ENCODE results near the gene TIMMDC1.

TIMMDC1 gene

GRCh38 chr3:119490153-119490552 lies 8.2 kb upstream of the TIMMDC1 start:
- H2BK120ac ChIP-seq (ENCODE audit: low read depth, low read length): no peak overlapping the region
- no peak overlapping the region for H3K27ac ChIP-seq (ENCODE audit: low read length, poor library complexity, severe bottlenecking)
- no peak for DNase-seq
- no peak overlapping the region for H2BK12ac ChIP-seq (ENCODE audit: low read length in 2 of 2)
- H3K18ac ChIP-seq (ENCODE audit: low read depth in 1 of 2, low read length in 2 of 2): no peak overlapping the region
- H3K4me3 ChIP-seq (ENCODE audit: insufficient read depth in 1 of 2, low read depth in 1 of 2, low read length in 2 of 2): no peak overlapping the region
- no peak overlapping the region for H3K4me2 ChIP-seq (ENCODE audit: low read length, poor library complexity, severe bottlenecking)
- no peak overlapping the region for H2BK5ac ChIP-seq (ENCODE audit: low read depth, low read length, poor library complexity, severe bottlenecking)
- no peak overlapping the region for H3K14ac ChIP-seq (ENCODE audit: low read length in 2 of 2)
- H4K91ac ChIP-seq (ENCODE audit: low read length): no peak overlapping the region
- H3K9me3 ChIP-seq (ENCODE audit: control insufficient read depth, low read length): no peaks in the 10 kb centered on the region
- H3K36me3 ChIP-seq (ENCODE audit: control insufficient read depth in 1 of 2, insufficient read depth in 2 of 2, low read depth in 1 of 2, low read length in 2 of 2): peaks cover 10 to 62% of the 10 kb centered on the region in 2 experiments
- no peak overlapping the region for H2AFZ ChIP-seq (ENCODE audit: low read depth, low read length)
- H2BK15ac ChIP-seq (ENCODE audit: low read depth, poor library complexity, severe bottlenecking): no peak overlapping the region
- no peak overlapping the region for H4K8ac ChIP-seq (ENCODE audit: low read length)
- no peak overlapping the region for H3K23ac ChIP-seq (ENCODE audit: low read length in 2 of 2)
- no peaks in the 10 kb centered on the region for H3K27me3 ChIP-seq (ENCODE audit: control insufficient read depth in 1 of 2, insufficient read depth in 1 of 2, low read length in 2 of 2)
- no peak overlapping the region for H2AK5ac ChIP-seq (ENCODE audit: low read length, severe bottlenecking)
- 100% methylated on average over 2 of the region's 2 CpGs for WGBS
- no peak overlapping the region for H3K9ac ChIP-seq (ENCODE audit: low read length)
- no peaks in the 10 kb centered on the region for H3K79me1 ChIP-seq (replicated peaks; ENCODE audit: low read length, poor library complexity, severe bottlenecking)
- H3K4ac ChIP-seq (ENCODE audit: low read depth in 1 of 2, low read length in 2 of 2): no peak overlapping the region
- no peaks in the 10 kb centered on the region for H3K4me1 ChIP-seq (ENCODE audit: control insufficient read depth, insufficient read depth, low read depth, low read length)

GRCh38 chr3:119492128-119492527 lies 6.2 kb upstream of the TIMMDC1 start:
- Histone ChIP-seq H2BK12ac (ENCODE audit: low read length in 2 of 2) (no peak overlapping the region), H3K36me3 (ENCODE audit: control insufficient read depth in 1 of 2, insufficient read depth in 2 of 2, low read depth in 1 of 2, low read length in 2 of 2) (peaks cover 7 to 42% of the 10 kb centered on the region in 2 experiments), H3K4me2 (ENCODE audit: low read length, poor library complexity, severe bottlenecking) (no peak overlapping the region), H3K4me3 (ENCODE audit: insufficient read depth in 1 of 2, low read depth in 1 of 2, low read length in 2 of 2) (no peak overlapping the region), H2BK5ac (ENCODE audit: low read depth, low read length, poor library complexity, severe bottlenecking) (no peak overlapping the region), H3K4me1 (ENCODE audit: control insufficient read depth, insufficient read depth, low read depth, low read length) (no peaks in the 10 kb centered on the region), H2AFZ (ENCODE audit: low read depth, low read length) (no peak overlapping the region), H2BK120ac (ENCODE audit: low read depth, low read length) (no peak overlapping the region), H3K18ac (ENCODE audit: low read depth in 1 of 2, low read length in 2 of 2) (no peak overlapping the region), H3K9ac (ENCODE audit: low read length) (no peak overlapping the region), H3K27me3 (ENCODE audit: control insufficient read depth in 1 of 2, insufficient read depth in 1 of 2, low read length in 2 of 2) (no peaks in the 10 kb centered on the region), H3K4ac (ENCODE audit: low read depth in 1 of 2, low read length in 2 of 2) (no peak overlapping the region), H3K79me1 (replicated peaks; ENCODE audit: low read length, poor library complexity, severe bottlenecking) (peaks cover 1% of the 10 kb centered on the region), H3K14ac (ENCODE audit: low read length in 2 of 2) (no peak overlapping the region), H3K27ac (ENCODE audit: low read length, poor library complexity, severe bottlenecking) (no peak overlapping the region), H4K91ac (ENCODE audit: low read length) (no peak overlapping the region), H4K8ac (ENCODE audit: low read length) (no peak overlapping the region), H3K9me3 (ENCODE audit: control insufficient read depth, low read length) (no peaks in the 10 kb centered on the region), H2BK15ac (ENCODE audit: low read depth, poor library complexity, severe bottlenecking) (no peak overlapping the region), H3K23ac (ENCODE audit: low read length in 2 of 2) (no peak overlapping the region), H2AK5ac (ENCODE audit: low read length, severe bottlenecking) (no peak overlapping the region)
- DNase-seq: no peak
- 93% methylated on average over 1 of the region's 2 CpGs for WGBS

- no peak overlapping the region for H3K4me2 ChIP-seq (ENCODE audit: low read length, poor library complexity, severe bottlenecking)
- no peak overlapping the region for H2AFZ ChIP-seq (ENCODE audit: low read depth, low read length)
- H3K27ac ChIP-seq (ENCODE audit: low read length, poor library complexity, severe bottlenecking): no peak overlapping the region
- no peaks in the 10 kb centered on the region for H3K9me3 ChIP-seq (ENCODE audit: control insufficient read depth, low read length)
- no peak overlapping the region for H3K23ac ChIP-seq (ENCODE audit: low read length in 2 of 2)
- H3K14ac ChIP-seq (ENCODE audit: low read length in 2 of 2): no peak overlapping the region
- no peak overlapping the region for H4K91ac ChIP-seq (ENCODE audit: low read length)
- no peak overlapping the region for H2BK15ac ChIP-seq (ENCODE audit: low read depth, poor library complexity, severe bottlenecking)
- DNase-seq: no peak
- no peak overlapping the region for H2AK5ac ChIP-seq (ENCODE audit: low read length, severe bottlenecking)
- peaks cover 1% of the 10 kb centered on the region for H3K79me1 ChIP-seq (replicated peaks; ENCODE audit: low read length, poor library complexity, severe bottlenecking)
- 97% methylated on average over 3 of the region's 3 CpGs for WGBS
- H3K4me3 ChIP-seq (ENCODE audit: insufficient read depth in 1 of 2, low read depth in 1 of 2, low read length in 2 of 2): no peak overlapping the region
- no peak overlapping the region for H2BK120ac ChIP-seq (ENCODE audit: low read depth, low read length)
- no peak overlapping the region for H2BK5ac ChIP-seq (ENCODE audit: low read depth, low read length, poor library complexity, severe bottlenecking)
- H3K36me3 ChIP-seq (ENCODE audit: control insufficient read depth in 1 of 2, insufficient read depth in 2 of 2, low read depth in 1 of 2, low read length in 2 of 2): peaks cover 7 to 39% of the 10 kb centered on the region in 2 experiments
- H3K18ac ChIP-seq (ENCODE audit: low read depth in 1 of 2, low read length in 2 of 2): no peak overlapping the region
- no peaks in the 10 kb centered on the region for H3K4me1 ChIP-seq (ENCODE audit: control insufficient read depth, insufficient read depth, low read depth, low read length)
- no peaks in the 10 kb centered on the region for H3K27me3 ChIP-seq (ENCODE audit: control insufficient read depth in 1 of 2, insufficient read depth in 1 of 2, low read length in 2 of 2)
- no peak overlapping the region for H2BK12ac ChIP-seq (ENCODE audit: low read length in 2 of 2)
- H3K9ac ChIP-seq (ENCODE audit: low read length): no peak overlapping the region
- no peak overlapping the region for H4K8ac ChIP-seq (ENCODE audit: low read length)
- H3K4ac ChIP-seq (ENCODE audit: low read depth in 1 of 2, low read length in 2 of 2): no peak overlapping the region
Observed at GRCh38 chr3:119492810-119493209, 5.5 kb upstream of the TIMMDC1 start.

- H2AK5ac ChIP-seq (ENCODE audit: low read length, severe bottlenecking): no peak overlapping the region
- no peak overlapping the region for H4K91ac ChIP-seq (ENCODE audit: low read length)
- H2BK5ac ChIP-seq (ENCODE audit: low read depth, low read length, poor library complexity, severe bottlenecking): no peak overlapping the region
- no peak overlapping the region for H3K14ac ChIP-seq (ENCODE audit: low read length in 2 of 2)
- H2BK15ac ChIP-seq (ENCODE audit: low read depth, poor library complexity, severe bottlenecking): no peak overlapping the region
- no peak overlapping the region for H2BK12ac ChIP-seq (ENCODE audit: low read length in 2 of 2)
- no peak for DNase-seq
- no peak overlapping the region for H2AFZ ChIP-seq (ENCODE audit: low read depth, low read length)
- H3K27ac ChIP-seq (ENCODE audit: low read length, poor library complexity, severe bottlenecking): no peak overlapping the region
- H3K4ac ChIP-seq (ENCODE audit: low read depth in 1 of 2, low read length in 2 of 2): no peak overlapping the region
- H3K4me1 ChIP-seq (ENCODE audit: control insufficient read depth, insufficient read depth, low read depth, low read length): peaks cover 5% of the 10 kb centered on the region
- WGBS: 92% methylated on average over 1 of the region's 2 CpGs
- H4K8ac ChIP-seq (ENCODE audit: low read length): no peak overlapping the region
- no peak overlapping the region for H3K18ac ChIP-seq (ENCODE audit: low read depth in 1 of 2, low read length in 2 of 2)
- peaks cover 3 to 26% of the 10 kb centered on the region in 2 experiments for H3K36me3 ChIP-seq (ENCODE audit: control insufficient read depth in 1 of 2, insufficient read depth in 2 of 2, low read depth in 1 of 2, low read length in 2 of 2)
- no peak overlapping the region for H3K23ac ChIP-seq (ENCODE audit: low read length in 2 of 2)
- no peak overlapping the region for H3K9ac ChIP-seq (ENCODE audit: low read length)
- H3K79me1 ChIP-seq (replicated peaks; ENCODE audit: low read length, poor library complexity, severe bottlenecking): peaks cover 6% of the 10 kb centered on the region
- no peaks in the 10 kb centered on the region for H3K9me3 ChIP-seq (ENCODE audit: control insufficient read depth, low read length)
- no peak overlapping the region for H3K4me3 ChIP-seq (ENCODE audit: insufficient read depth in 1 of 2, low read depth in 1 of 2, low read length in 2 of 2)
- no peak overlapping the region for H3K4me2 ChIP-seq (ENCODE audit: low read length, poor library complexity, severe bottlenecking)
- H2BK120ac ChIP-seq (ENCODE audit: low read depth, low read length): no peak overlapping the region
- H3K27me3 ChIP-seq (ENCODE audit: control insufficient read depth in 1 of 2, insufficient read depth in 1 of 2, low read length in 2 of 2): no peaks in the 10 kb centered on the region
Observed at GRCh38 chr3:119494597-119494996, 3.8 kb upstream of the TIMMDC1 start.
